HG03565 (cell line): Measurements from ENCODE around the gene TCFL5.

Experiments used
- ATAC-seq: cut with Tn5 transposase; IDR thresholded peaks from one replicate; pipeline ENCODE4 v1.9.1; 2021; ENCODE audit warnings: mild to moderate bottlenecking, moderate library complexity; ENCODE audit not compliant: unreplicated experiment

The TCFL5 gene

GRCh38 chr20:62837790-62838127 lies 23.9 kb downstream of the TCFL5 start:
- ATAC-seq: no peak

DNA sequence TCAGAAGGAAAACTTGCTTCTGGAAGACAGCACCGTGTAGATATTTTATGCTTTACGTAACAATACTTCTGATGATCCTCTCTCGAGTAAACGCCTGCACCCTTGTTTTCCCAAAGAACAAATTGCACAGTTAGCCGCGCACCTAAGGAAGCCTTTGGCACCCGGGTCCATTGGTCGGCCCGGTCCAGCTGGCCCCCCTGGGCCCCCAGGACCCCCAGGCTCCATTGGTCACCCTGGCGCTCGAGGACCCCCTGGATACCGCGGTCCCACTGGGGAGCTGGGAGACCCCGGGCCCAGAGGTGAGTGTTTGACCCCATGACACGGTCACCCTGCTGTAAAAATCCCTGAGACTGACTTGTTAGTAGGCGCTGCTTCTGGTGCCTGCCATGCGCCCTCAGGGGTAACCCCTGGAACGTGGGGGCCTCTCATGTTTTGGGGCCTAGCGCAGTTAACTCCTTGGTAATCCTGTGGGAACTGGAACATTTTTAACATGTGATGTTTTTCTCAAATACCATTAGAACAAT lies 24.6 kb downstream of the TCFL5 start:
- ATAC-seq: no peak

DNA sequence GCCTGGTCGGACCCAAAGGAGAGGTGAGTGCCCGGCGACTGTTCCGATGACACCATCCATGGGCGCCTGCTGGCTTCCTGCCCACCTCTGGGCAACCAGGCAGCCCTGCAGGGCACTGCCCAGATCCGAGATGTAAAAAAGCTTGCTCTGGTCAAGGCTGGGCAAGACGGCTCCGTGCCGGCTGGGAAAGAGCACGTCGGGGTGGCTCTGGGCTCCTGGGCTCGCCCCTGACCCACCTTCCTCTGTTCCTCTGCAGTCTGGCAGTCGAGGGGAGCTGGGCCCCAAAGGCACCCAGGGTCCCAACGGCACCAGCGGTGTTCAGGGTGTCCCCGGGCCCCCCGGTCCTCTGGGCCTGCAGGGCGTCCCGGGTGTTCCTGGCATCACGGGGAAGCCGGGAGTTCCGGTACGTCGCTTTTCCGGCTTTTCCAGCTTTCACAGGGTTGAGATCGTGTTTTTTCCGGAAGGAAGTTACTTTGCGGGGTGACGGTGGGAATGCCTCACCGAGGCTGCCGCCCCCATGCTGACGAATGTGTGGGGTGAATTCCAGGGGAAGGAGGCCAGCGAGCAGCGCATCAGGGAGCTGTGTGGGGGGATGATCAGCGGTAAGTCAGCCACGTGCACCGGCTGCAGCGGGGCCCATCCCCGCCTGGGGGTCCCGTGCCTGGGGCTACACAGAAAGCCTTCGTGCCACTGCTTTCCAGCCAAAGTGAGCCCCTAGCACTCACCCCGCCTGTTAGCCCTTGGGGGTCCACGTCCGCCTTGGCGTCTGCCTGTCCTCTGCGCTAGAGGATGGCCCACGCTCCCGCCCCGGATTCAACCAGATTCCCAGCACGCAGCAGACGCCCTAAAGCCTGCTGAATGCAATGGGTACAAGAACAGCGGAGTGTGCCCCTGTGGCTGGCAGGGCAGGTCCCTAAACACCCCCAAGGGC lies 25.4 kb downstream of the TCFL5 start:
- no peak for ATAC-seq

DNA sequence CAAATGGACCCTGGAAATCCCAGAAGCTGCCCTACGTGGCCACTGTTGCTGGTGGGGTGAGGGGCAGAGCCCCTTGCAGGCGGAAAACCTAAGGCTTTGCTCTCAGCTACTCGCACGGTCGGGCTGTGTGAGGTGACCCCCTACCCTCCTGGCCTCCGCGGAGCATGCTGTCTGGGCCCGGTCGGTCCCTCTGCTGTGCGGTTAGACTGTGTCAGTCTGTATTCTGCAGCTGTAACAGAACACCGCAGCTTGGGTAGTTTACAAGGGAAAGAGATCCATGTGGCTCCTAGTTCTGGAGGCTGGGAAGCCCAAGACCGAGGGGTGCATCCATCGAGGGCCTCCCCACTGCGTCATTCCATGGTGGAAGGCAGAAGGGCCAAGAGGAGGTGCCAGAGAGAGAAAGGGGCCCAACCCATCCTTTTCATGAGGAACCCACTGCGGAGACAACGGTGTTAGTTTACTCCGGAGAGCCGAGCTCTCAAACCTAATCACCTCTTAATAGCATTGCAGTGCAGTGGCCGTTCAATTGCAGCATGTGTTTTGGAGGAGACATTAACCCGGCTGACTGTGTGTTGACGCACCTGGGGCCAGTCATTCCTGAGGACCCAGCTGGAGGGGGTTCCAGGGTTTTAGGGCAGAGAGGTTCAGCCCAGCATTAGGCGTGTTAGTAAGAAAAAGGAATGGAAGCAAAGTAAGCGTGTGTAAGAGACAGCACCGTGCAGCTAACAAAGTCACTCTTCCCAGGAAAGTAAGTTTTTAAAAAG lies 26.5 kb downstream of the TCFL5 start:
- no peak for ATAC-seq

DNA sequence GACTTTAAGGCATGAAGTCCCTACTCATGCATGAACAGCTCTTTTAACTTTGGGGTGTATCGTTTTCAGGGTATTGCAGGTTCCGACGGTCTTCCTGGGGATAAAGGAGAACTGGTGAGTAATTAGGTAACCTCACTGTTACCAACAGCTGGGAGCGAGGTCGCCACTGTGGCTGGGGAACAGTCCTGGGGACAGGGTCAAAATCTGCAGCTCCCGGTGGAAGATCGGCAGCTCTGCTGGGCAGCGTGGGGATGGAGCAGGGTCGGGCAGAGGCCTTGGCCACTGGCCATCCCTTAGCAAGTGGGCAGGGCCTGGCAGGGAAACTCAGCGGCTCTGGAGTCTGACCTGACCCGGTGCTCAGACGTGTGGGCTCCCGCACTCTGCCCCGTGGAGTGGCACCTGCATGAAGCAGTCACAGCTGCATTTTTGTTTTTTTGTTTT lies 28.7 kb downstream of the TCFL5 start:
- ATAC-seq: no peak

- no peak for ATAC-seq
These were observed 29.3 kb downstream of the TCFL5 start for GRCh38 chr20:62832212-62832922.

DNA sequence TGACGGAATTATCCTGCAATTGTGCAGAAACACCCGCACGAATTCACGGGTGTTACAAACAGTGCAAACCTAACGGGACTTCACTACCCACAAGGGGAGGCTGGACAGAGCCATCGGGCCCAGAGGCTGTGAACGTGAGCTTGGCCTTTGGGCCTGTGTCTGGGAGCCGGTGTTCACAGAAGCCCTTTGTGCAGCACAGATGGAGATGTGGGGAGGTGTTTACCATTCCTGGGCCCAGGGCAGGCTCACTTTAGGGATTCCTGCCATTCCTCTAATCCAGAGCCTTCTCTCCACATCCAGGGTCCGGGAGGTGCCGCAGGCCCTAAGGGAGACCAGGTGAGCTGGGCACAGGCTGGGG lies 29.8 kb downstream of the TCFL5 start:
- no peak for ATAC-seq

- ATAC-seq: no peak
These were observed 30.2 kb downstream of the TCFL5 start for GRCh38 chr20:62831361-62831788.

DNA sequence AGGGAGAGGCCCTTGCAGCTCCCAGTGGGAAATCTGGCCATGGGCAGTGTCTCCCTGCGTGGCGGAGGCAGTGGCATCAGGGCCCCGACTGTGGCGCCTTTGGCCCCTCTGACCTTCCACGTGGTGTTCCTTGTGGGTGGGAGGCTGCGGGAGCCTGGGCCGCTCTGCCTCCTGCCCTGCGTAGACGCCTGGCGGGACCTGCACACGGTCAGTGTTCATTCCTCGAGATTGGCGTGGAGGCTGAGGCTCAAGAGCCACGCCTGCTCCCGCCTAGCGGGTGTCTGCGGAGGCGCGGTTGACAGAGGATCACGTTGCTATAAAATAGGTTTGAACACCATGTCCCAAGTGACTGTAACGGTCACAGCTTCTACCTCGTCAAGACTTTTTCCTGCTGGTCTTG lies 30.8 kb downstream of the TCFL5 start:
- ATAC-seq: no peak

DNA sequence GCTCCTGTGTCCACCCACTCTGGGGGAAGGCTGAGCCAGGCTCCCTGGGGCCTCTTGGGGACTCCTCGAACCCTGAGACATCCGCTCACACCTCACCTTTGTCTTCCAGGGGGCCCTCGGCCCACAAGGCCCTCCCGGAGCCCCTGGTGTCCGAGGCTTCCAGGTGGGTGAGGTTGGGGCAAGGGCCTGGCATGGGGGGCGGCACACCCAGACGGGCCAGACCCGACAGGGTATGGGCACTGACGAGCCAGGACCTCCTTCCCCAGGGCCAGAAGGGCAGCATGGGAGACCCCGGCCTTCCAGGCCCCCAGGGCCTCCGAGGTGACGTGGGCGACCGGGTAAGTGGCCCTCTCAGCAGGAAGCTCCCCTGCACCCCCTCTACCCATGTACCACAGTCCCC lies 31.4 kb downstream of the TCFL5 start:
- no peak for ATAC-seq

GRCh38 chr20:62829231-62830230 lies 32.1 kb downstream of the TCFL5 start:
- no peak for ATAC-seq

- no peak for ATAC-seq
These were observed 33.0 kb downstream of the TCFL5 start for GRCh38 chr20:62828511-62829230.

- ATAC-seq: no peak
These were observed 33.6 kb downstream of the TCFL5 start for GRCh38 chr20:62828051-62828450.

DNA sequence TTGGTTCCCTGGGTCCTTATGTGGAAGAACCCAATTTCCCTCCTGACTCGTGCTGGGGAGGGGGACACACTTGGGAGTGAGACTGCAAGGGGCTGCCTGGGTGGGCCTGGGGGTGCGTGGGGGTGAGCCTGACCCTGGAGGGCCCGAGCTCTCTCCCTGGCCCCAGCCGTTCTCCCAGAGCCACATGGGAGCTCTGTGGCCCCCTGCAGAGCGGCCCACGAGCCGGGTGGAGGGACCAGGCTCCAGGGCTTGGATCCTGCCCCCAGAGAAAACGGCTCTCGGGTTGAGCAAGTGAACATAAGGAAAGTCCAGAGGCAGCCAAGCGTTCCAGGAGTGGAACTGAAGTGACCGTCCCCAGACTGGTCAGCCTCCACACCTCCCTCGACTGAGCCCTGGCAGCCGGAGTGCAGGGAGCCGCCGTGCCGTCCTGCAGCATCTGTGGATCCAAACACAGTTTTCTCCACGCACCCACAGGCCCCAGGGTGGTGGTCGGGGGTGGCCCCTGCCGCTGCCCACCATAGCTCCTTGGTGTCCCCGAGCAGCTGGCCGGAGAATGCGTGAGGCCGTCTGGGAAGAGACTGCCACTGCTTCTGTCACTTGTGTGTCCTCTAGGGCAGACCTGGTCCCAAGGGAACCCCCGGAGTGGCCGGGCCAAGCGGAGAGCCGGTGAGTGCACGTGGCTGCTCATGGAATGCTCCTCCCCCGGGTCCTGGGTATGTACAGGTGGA lies 34.1 kb downstream of the TCFL5 start:
- no peak for ATAC-seq

GRCh38 chr20:62826646-62827310 lies 34.8 kb downstream of the TCFL5 start:
- ATAC-seq: no peak

GRCh38 chr20:62825986-62826645 lies 35.5 kb downstream of the TCFL5 start:
- no peak for ATAC-seq

DNA sequence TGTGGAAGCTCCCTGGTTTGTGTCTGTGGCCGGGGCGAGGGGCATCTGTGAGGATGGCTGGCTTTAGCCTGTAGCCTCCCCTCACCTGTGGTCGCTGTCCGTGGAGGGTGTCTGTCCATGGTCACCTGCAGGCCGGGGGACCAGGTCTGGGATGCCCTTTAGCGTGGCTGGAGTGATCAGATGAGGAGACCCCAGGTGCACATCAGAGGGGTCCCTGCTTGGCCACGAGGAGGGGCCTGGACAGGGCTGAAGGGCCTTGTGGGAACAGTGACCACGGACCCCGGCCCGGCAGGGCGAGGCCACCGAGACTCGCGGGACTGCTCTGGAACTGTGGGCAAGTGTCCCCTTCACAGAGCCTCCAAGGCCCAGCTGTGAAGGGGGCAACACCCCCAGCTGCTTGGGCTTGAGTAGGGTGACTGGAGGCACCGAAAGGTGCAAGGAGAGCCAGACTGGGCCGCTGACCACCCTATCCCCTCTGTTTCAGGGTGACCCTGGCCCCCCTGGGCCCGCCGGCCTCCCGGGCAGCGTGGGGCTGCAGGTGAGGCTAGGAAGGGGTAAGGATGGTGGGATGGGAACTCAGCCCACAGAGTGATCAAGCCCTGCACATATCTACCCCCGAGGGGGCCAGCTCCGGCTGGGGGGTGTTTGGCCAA lies 36.2 kb downstream of the TCFL5 start:
- ATAC-seq: no peak
